GM19395 (cell line): Measurements from ENCODE around the gene SLC23A2.

Source experiments
- ATAC-seq: cut with Tn5 transposase; IDR thresholded peaks from one replicate; pipeline ENCODE4 v1.9.1; 2021; ENCODE audit warnings: mild to moderate bottlenecking, moderate library complexity; ENCODE audit not compliant: unreplicated experiment

SLC23A2 gene

GRCh38 chr20:4971064-4971463, 30.2 kb downstream of the SLC23A2 start:
- no peak for ATAC-seq

GRCh38 chr20:4967752-4968477, 33.4 kb downstream of the SLC23A2 start:
- no peak for ATAC-seq

- no peak for ATAC-seq
Measured at GRCh38 chr20:4966826-4967751, 34.2 kb downstream of the SLC23A2 start.

- ATAC-seq: no peak
Measured at GRCh38 chr20:4962241-4962855, 39.0 kb downstream of the SLC23A2 start.

GRCh38 chr20:4961746-4962145, 39.6 kb downstream of the SLC23A2 start:
- ATAC-seq: no peak

- no peak for ATAC-seq
Measured at GRCh38 chr20:4959592-4959991, 41.7 kb downstream of the SLC23A2 start.

GRCh38 chr20:4957939-4958362, 43.4 kb downstream of the SLC23A2 start:
- no peak for ATAC-seq

GRCh38 chr20:4957187-4957586, 44.1 kb downstream of the SLC23A2 start:
- no peak for ATAC-seq

- ATAC-seq: no peak
Measured at GRCh38 chr20:4956200-4956810, 45.0 kb downstream of the SLC23A2 start.

- ATAC-seq: no peak
Measured at GRCh38 chr20:4953881-4954280, 47.4 kb downstream of the SLC23A2 start.

- no peak for ATAC-seq
Measured at GRCh38 chr20:4952229-4952628, 49.1 kb downstream of the SLC23A2 start.

- ATAC-seq: no peak
Measured at GRCh38 chr20:4951299-4951698, 50.0 kb downstream of the SLC23A2 start.

GRCh38 chr20:4950841-4951240, 50.5 kb downstream of the SLC23A2 start:
- no peak for ATAC-seq

- no peak for ATAC-seq
Measured at GRCh38 chr20:4950437-4950836, 50.9 kb downstream of the SLC23A2 start.

- peak; percentile 78 for ATAC-seq
Measured at GRCh38 chr20:4949833-4950178, 51.5 kb downstream of the SLC23A2 start.

GRCh38 chr20:4947817-4948559, 53.3 kb downstream of the SLC23A2 start:
- no peak for ATAC-seq

GRCh38 chr20:4946986-4947385, 54.3 kb downstream of the SLC23A2 start:
- no peak for ATAC-seq

- no peak for ATAC-seq
Measured at GRCh38 chr20:4946585-4946984, 54.7 kb downstream of the SLC23A2 start.

GRCh38 chr20:4944518-4945313, 56.6 kb downstream of the SLC23A2 start:
- no peak for ATAC-seq

- ATAC-seq: no peak
Measured at GRCh38 chr20:4942331-4942730, 59.0 kb downstream of the SLC23A2 start.
